Measurements from ENCODE around the gene OSM.
A peak's percentile ranks its signal among the peaks of the same experiment; 100 is the strongest.

The OSM gene

GRCh38 chr22:30297991-30298701 lies 31.5 kb upstream of the OSM start:
- no peak for DNase-seq (ENCODE audit: low read depth)

- DNase-seq (ENCODE audit: low read depth): no peak
Measured at GRCh38 chr22:30297276-30297990, 30.8 kb upstream of the OSM start.

- no peak for DNase-seq (ENCODE audit: low read depth)
Measured at GRCh38 chr22:30296833-30297232, 30.2 kb upstream of the OSM start.

DNA sequence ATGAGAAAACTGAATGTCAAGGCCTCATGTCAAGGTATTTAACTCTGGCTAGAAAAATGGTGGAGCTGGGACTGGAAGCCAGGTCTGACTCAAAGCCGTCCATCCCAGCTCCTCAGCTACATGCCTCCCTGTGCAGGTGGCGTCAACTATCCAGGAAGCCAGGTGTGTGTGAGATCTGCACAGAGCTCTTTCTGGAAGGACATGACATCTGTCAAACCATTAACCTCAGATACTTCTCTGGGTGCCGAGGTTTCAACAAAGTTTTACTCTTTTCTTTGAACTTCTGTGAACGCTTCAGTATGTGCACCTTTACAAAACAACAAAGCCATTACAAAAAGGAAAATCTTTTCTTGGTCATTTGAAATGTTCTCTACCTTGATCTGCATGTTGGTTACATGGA lies 29.7 kb upstream of the OSM start:
- no peak for DNase-seq (ENCODE audit: low read depth)

DNA sequence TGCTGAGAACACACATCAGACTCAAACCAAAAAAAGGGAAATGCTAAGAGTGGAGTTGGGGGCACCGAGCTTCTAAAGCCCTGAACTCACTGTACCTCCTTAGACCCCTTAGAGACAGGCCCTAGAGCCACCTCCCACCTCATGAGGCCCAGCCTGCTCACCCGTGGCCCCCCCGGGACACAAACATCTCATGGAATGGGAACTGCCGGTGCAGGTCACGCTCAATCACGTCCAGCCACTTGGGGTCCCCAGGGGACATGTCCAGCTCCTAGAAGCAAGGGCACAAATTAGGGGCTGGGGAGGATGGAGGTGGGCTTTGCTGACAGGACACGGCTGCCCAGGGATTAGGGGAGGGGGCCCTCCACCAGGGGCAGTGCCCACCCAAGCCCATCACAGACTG lies 28.9 kb upstream of the OSM start:
- no peak for DNase-seq (ENCODE audit: low read depth)

- no peak for DNase-seq (ENCODE audit: low read depth)
Measured at GRCh38 chr22:30294830-30295229, 28.2 kb upstream of the OSM start.

- no peak for DNase-seq (ENCODE audit: low read depth)
Measured at GRCh38 chr22:30294066-30294465, 27.4 kb upstream of the OSM start.

DNA sequence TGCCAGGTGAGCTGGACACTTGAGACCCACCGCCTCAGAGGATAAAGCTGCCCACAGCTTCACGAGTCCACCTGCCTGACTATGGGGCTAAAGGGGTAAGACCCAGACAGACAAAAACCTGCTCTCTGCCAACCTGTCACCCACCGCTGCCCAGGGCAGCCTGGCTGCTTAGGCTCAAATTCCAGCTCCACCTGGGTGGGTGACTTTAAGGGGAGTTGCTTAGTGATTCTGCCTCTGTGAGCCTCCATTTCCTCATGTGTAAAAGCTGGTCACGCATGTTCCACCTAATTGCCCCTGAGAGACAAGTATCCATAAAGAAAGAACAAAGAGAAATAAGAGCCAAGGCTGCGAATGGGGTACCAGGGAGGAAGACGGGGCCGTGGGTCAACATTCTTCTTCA lies 26.4 kb upstream of the OSM start:
- no peak for DNase-seq (ENCODE audit: low read depth)

- no peak for DNase-seq (ENCODE audit: low read depth)
Measured at GRCh38 chr22:30292069-30292970, 25.7 kb upstream of the OSM start.

GRCh38 chr22:30291058-30291892 lies 24.6 kb upstream of the OSM start:
- DNase-seq (ENCODE audit: low read depth): no peak

- DNase-seq (ENCODE audit: low read depth): no peak
Measured at GRCh38 chr22:30290342-30291057, 23.8 kb upstream of the OSM start.

DNA sequence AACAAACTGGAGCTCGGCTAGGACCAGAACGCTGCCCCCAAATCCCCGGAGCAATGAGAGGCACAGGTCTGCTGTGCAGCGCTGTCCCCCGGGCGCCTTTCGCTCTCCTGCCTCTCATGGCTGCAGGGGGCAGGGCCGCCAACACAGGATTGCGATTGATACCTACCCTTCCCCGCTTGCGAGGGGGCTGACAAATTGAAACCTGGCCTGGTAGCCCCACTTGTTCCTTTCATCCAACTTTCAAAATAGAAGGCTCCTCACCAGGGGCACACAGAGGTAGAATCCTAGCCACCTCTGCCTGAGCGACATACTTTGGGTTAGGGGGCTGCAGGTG lies 23.3 kb upstream of the OSM start:
- no peak for DNase-seq (ENCODE audit: low read depth)

- DNase-seq (ENCODE audit: low read depth): peak; percentile 83
Measured at GRCh38 chr22:30289141-30289979, 22.7 kb upstream of the OSM start, which contains the start of gene CASTOR1. Gene CASTOR1, minus strand, starts transcription at chr22:30289505. Its CDS starts 8 bp downstream, at chr22:30289497.

DNA sequence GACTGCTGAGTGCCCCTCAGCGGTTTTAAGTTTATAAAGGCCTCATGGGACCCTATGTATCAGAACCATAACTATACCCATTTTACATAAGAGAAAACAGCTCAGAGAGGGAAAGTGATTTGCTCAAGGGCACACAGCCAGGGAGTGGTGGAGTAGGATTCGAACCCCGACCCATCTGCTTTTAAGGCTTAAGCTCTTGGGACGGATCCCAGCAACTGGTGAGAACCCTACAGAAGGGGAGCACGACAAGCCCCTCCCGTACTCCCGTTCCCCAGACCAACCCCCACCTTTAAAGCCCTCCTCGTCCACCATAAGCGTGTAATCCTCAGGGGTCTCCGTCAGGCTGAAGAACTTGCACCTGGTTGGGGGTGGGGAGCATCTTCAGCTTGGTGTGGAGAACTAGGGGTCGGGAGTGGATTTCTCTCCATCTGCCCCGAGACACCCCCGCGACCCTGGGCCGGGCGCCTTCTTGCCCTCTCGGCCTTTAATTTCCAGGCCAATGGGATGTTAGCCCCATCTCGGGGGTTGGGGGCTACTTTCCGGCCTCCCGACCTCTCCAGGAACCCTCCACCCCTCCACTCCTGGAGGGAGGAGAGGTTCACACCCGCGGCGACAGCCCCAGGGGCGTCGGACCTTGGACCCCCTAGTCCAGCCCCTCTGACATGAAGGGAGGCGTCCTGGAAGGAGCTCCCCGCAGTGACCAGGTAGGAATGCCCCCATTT lies 21.9 kb upstream of the OSM start:
- no peak for DNase-seq (ENCODE audit: low read depth)

DNA sequence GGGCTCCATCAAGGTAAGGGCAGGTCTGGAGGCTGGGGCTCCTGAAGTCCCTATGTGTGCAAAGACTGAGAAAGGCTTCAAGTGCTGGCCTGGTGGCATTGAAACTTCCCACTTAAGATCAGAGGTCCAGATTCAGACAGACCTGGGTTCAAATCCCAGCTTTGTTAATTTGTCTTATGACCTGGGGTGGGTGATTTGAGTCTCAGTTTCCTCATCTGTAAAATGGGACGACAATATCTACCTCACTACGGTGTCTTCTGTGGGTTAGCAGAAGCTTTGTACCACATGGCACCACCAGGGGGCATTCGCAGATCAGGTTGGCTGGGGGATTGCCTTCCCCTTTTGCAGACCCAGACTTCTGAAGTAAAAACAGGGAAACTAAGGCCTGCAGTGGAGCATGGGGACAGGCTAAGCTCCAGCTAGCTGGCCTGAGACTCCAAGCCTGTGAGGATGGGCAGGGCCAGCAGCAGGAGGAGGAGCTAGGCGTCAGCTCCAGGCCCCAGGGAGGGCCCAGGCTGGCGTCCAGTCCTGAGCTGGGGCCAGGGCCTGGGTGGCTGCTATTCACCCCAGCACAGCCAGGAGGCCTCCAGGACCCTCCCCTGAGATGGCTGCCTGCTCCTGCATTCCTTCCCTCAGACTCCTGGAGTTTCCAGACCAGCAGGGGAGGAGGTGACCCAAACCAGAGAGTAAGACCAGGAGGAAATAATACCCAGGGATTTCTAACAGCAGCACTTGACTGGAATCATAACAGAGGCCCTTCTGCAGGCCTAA lies 21.2 kb upstream of the OSM start:
- DNase-seq (ENCODE audit: low read depth): peak; percentile 80

DNA sequence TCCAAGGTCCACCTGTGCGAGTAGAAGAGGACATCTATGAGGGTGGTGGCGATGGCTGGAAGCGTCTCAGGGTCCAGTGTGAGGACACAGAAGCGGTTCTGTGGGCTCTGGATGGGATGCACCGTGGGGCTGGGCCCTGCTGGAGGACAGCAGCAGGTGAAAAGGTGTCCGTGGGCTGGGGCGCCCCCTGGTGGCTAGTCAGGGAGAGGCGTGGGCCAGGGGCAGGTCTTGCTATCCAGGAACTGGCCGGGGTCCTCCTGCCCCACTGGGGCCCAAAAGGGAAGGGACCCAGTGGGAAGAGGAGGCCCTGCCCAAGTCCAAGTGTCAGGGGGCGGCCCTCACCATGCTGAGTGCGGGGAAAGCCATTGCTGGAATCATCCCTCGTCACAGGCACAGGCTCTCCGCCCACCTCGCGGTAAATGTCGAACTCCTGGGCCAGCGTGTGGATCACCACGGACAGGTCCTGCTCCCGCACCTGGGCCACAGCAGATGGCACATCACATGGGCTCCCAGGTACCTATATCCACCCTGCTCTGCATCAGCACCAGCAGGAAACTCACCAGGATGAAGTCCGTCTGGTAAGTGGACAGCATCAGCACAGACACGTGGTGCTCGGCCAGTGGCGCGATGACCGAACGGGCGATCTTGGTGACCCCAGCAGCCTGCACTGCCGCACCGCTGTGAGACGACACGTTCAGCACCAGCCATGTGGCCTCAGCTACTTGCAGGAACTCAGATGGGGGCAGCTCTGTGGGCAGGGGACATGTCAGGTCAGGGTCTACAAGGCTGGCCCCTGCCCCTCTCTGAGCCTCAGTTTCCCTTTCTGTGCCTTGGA lies 20.4 kb upstream of the OSM start:
- DNase-seq (ENCODE audit: low read depth): peak; percentile 82

DNA sequence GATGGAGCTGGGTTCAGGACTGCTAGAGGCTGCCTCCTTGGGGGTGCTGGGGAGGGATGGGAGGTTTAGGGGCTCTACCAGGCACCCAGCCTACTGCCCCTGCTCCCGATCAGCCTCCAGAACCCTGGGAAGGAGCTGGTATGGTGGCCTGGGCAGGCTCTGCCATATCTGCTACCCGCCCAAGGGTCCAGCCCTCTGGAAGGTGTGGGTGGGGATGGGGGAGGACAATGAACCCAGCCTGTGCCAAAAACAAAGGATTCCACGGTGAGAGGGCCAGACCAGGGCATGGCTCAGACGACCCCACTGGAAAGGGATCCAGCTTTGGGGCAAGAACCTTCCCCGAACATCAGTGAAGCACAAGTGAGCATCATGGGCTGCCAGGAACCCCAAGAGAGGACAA lies 19.7 kb upstream of the OSM start:
- DNase-seq (ENCODE audit: low read depth): no peak

DNA sequence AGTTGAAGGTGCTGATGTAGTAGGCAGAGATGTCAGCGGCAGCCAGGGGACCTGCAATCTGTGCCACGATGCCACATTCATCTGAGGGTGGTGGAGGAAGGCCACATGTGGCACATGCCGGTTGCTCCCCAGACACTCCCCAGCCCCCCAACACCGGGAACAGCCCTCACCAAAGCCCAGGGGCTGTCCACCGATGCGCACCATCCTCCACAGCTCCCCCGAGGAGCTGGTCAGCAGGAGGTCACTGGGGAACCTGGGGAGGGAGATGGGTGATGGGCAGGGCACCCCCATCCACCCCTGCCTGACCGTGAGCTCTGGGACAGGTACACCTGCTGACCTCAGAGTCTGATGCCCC lies 19.2 kb upstream of the OSM start:
- no peak for DNase-seq (ENCODE audit: low read depth)
